ENCODE data around the gene FAM174A.

Gene FAM174A

DNA sequence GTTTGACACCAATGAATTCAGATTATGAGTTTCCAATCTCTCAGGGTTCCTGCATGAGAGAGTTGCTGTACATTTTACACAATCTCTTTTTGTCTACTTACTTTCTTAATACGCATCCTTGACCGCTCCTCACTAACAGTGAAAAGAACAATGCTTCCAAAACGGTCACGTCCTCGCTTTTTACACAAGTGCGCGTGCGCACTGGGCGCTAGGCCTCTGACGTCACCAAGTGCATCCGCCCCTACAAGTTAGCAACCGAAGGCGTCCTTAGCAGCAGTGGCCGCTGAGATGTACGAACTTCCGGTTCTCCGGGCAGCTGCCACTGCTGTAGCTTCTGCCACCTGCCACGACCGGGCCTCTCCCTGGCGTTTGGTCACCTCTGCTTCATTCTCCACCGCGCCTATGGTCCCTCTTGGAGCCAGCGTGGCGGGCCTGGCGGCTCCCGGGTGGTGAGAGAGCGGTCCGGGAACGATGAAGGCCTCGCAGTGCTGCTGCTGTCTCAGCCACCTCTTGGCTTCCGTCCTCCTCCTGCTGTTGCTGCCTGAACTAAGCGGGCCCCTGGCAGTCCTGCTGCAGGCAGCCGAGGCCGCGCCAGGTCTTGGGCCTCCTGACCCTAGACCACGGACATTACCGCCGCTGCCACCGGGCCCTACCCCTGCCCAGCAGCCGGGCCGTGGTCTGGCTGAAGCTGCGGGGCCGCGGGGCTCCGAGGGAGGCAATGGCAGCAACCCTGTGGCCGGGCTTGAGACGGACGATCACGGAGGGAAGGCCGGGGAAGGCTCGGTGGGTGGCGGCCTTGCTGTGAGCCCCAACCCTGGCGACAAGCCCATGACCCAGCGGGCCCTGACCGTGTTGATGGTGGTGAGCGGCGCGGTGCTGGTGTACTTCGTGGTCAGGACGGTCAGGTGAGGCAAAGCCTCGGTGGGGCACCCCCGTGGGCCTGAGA is at the start of gene FAM174A:
TSS of gene FAM174A (plus strand) at position 315 of the 946 bp plus-strand sequence. CDS start at position 472, 157 bp downstream.
- ChIA-PET POLR2A (interaction anchor here (0.5 to 1.4 kb wide), 5 partner anchors 8 to 542 kb away, joined by 3 read pairs; partner anchors contain the start of gene ST8SIA4), CTCF (no interaction called here)
- TF ChIP-seq, protein P1, sequence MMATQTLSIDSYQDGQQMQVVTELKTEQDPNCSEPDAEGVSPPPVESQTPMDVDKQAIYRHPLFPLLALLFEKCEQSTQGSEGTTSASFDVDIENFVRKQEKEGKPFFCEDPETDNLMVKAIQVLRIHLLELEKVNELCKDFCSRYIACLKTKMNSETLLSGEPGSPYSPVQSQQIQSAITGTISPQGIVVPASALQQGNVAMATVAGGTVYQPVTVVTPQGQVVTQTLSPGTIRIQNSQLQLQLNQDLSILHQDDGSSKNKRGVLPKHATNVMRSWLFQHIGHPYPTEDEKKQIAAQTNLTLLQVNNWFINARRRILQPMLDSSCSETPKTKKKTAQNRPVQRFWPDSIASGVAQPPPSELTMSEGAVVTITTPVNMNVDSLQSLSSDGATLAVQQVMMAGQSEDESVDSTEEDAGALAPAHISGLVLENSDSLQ (IDR thresholded peaks at IDR 0.05) = no peak
- TF ChIP-seq BHLHE40 (IDR thresholded peaks at IDR 0.05; ENCODE audit: borderline replicate concordance) (no peak), ARNT (IDR thresholded peaks at IDR 0.05) (no peak), SUZ12 (IDR thresholded peaks at IDR 0.05) (no peak), ELF4 (IDR thresholded peaks at IDR 0.05) (0 out of 2 replicates have a peak, but pooled peaks have one; percentile 5), TARDBP (IDR thresholded peaks at IDR 0.05) (no peak), FOXK2 (IDR thresholded peaks at IDR 0.05) (no peak), L3MBTL2 (conservative IDR thresholded peaks at IDR 0.05) (peak; percentile 62), SP1 (IDR thresholded peaks at IDR 0.05) (no peak), CTBP1 (IDR thresholded peaks at IDR 0.05; ENCODE audit: borderline replicate concordance) (no peak), FOXM1 (IDR thresholded peaks at IDR 0.05; ENCODE audit: borderline replicate concordance) (no peak), FOXA1 (IDR thresholded peaks at IDR 0.05) (no peak), NFRKB (IDR thresholded peaks at IDR 0.05) (no peak), HDGF (IDR thresholded peaks at IDR 0.05; ENCODE audit: borderline replicate concordance) (no peak), LEF1 (IDR thresholded peaks at IDR 0.05; ENCODE audit: borderline replicate concordance) (no peak), ZNF384 (IDR thresholded peaks at IDR 0.05) (no peak)
- DNase-seq (ENCODE audit: extremely low spot score) = peak; percentile 91

DNA sequence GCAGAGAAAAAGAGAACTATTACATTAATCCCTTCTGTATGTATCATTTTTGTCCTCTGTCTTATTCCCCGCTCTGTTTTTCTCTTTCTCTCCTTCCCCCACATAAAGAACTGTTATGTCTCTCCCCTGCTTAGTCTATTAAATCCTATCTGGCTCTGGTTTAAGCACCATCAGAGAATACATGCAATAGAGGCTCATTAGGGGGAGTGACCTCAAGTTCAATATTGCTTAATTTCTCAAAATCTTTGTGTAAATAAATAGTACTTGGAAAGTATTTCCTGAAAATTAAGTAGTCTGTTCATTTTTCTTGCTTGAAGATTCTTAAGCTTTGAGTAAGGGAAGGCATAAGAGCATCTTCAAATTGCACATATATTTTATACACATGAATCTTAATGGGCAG is 41.2 kb upstream of the FAM174A start:
- CTCF ChIA-PET = no interaction called here

DNA sequence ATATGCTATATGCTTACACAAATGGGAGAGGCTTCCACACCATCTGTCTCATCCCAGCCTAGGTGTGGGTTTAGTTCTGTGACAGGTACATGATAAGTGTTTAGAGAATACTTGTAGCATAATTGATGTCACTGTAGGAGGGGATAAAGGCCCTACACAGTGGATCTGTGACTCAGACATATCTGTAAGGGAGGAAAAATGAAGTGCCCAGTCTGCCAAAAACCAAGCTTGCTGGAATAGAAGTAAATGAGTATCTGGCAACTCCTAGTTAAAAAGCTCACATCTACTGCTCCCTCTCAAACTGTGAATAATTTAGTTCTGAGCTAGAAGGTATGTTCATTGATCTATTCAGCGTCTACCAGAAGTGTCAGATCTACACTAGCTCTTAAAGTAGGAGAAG is 38.9 kb upstream of the FAM174A start:
- POLR2A ChIA-PET = no interaction called here
- no peak for TF ChIP-seq TARDBP (IDR thresholded peaks at IDR 0.05)
- CTCF ChIA-PET = no interaction called here
- no peak for DNase-seq (ENCODE audit: extremely low spot score)

More for the DNA sequence above, 41.2 kb upstream of the FAM174A start:
- no peak for DNase-seq (ENCODE audit: extremely low spot score)
- TF ChIP-seq ARNT (IDR thresholded peaks at IDR 0.05) (no peak), NFRKB (IDR thresholded peaks at IDR 0.05) (no peak), SUZ12 (IDR thresholded peaks at IDR 0.05) (no peak), CTBP1 (IDR thresholded peaks at IDR 0.05; ENCODE audit: borderline replicate concordance) (no peak), BHLHE40 (IDR thresholded peaks at IDR 0.05; ENCODE audit: borderline replicate concordance) (no peak), LEF1 (IDR thresholded peaks at IDR 0.05; ENCODE audit: borderline replicate concordance) (no peak), TARDBP (IDR thresholded peaks at IDR 0.05) (no peak), ELF4 (IDR thresholded peaks at IDR 0.05) (no peak)
- TF ChIP-seq, protein P1 (IDR thresholded peaks at IDR 0.05) = no peak
- POLR2A ChIA-PET = no interaction called here

DNA sequence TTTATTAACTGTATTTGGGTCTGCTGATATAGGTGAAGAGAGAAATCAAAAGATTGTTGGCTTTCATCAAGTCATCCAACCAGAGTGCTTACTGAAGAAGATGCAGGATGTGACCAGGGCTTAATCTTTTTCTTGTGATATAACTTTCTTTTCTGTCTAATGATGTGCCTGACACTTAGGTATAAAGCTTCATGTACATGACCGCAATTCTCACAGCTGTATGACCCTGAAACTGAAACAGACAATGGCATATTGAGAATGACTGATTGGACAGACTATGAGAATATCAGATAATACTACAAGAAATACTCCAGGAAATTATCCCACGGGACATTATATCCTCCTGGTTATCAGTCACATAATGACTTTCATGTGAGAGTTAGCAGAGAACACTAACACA is 32.5 kb upstream of the FAM174A start:
- TF ChIP-seq HDGF (IDR thresholded peaks at IDR 0.05; ENCODE audit: borderline replicate concordance) = no peak
- no peak for TF ChIP-seq SP1 (IDR thresholded peaks at IDR 0.05)
- TF ChIP-seq FOXM1 (IDR thresholded peaks at IDR 0.05; ENCODE audit: borderline replicate concordance) = no peak
- TF ChIP-seq LEF1 (IDR thresholded peaks at IDR 0.05; ENCODE audit: borderline replicate concordance) = no peak
- TF ChIP-seq, protein P1 (IDR thresholded peaks at IDR 0.05) = no peak
- TF ChIP-seq SUZ12 (IDR thresholded peaks at IDR 0.05) = no peak
- no peak for TF ChIP-seq ELF4 (IDR thresholded peaks at IDR 0.05)
- no peak for TF ChIP-seq ZNF384 (IDR thresholded peaks at IDR 0.05)
- no peak for TF ChIP-seq TARDBP (IDR thresholded peaks at IDR 0.05)
- no peak for TF ChIP-seq L3MBTL2 (conservative IDR thresholded peaks at IDR 0.05)
- no peak for TF ChIP-seq ARNT (IDR thresholded peaks at IDR 0.05)
- TF ChIP-seq FOXK2 (IDR thresholded peaks at IDR 0.05) = no peak
- no peak for TF ChIP-seq CTBP1 (IDR thresholded peaks at IDR 0.05; ENCODE audit: borderline replicate concordance)
- TF ChIP-seq BHLHE40 (IDR thresholded peaks at IDR 0.05; ENCODE audit: borderline replicate concordance) = no peak
- no peak for TF ChIP-seq NFRKB (IDR thresholded peaks at IDR 0.05)
- no peak for TF ChIP-seq FOXA1 (IDR thresholded peaks at IDR 0.05)
- ChIA-PET POLR2A (no interaction called here), CTCF (no interaction called here)
- no peak for DNase-seq (ENCODE audit: extremely low spot score)

DNA sequence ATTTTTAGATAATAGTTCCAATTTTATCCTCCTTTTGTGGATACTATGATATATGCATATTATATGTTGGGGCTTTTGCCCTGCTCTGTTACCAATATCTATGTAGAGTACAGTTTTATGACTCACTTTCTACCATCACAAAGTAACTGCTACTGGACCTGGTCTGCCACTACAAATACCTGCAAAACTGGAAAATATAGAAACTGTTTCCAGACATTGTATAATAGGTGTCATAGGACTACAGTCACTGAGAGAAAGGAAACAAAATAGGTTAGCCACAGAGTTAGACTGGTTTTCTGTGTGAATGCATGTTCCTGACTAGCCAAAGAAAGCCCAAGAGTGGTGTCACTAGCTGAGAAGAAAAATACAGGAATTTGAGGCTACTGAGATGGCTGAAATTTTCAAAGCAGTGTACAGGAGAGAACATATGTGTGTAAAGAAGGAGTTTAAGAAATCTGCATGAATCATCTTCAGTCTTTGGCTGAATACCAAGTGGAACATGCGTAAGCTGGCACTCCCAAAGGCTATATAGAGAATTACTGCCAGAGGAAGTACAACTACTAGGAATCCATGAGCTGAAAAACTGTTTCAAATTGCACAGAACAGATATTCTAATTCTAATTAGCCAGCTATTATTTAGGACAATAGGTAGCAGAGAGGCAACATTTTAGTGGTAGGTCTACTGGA is 29.0 kb upstream of the FAM174A start:
- TF ChIP-seq TARDBP (IDR thresholded peaks at IDR 0.05) = no peak
- TF ChIP-seq HDGF (IDR thresholded peaks at IDR 0.05; ENCODE audit: borderline replicate concordance) = no peak
- no peak for TF ChIP-seq CTBP1 (IDR thresholded peaks at IDR 0.05; ENCODE audit: borderline replicate concordance)
- TF ChIP-seq ZNF384 (IDR thresholded peaks at IDR 0.05) = no peak
- TF ChIP-seq, protein P1 (IDR thresholded peaks at IDR 0.05) = no peak
- no peak for TF ChIP-seq FOXA1 (IDR thresholded peaks at IDR 0.05)
- no peak for TF ChIP-seq BHLHE40 (IDR thresholded peaks at IDR 0.05; ENCODE audit: borderline replicate concordance)
- no peak for TF ChIP-seq L3MBTL2 (conservative IDR thresholded peaks at IDR 0.05)
- TF ChIP-seq FOXK2 (IDR thresholded peaks at IDR 0.05) = no peak
- TF ChIP-seq ELF4 (IDR thresholded peaks at IDR 0.05) = no peak
- no peak for TF ChIP-seq LEF1 (IDR thresholded peaks at IDR 0.05; ENCODE audit: borderline replicate concordance)
- TF ChIP-seq NFRKB (IDR thresholded peaks at IDR 0.05) = no peak
- TF ChIP-seq ARNT (IDR thresholded peaks at IDR 0.05) = no peak
- TF ChIP-seq FOXM1 (IDR thresholded peaks at IDR 0.05; ENCODE audit: borderline replicate concordance) = no peak
- TF ChIP-seq SUZ12 (IDR thresholded peaks at IDR 0.05) = no peak
- no peak for TF ChIP-seq SP1 (IDR thresholded peaks at IDR 0.05)
- ChIA-PET CTCF (no interaction called here), POLR2A (no interaction called here)
- no peak for DNase-seq (ENCODE audit: extremely low spot score)

All from HEK293T (cell line).